ENCODE measurements around the gene PSMD12.

The PSMD12 gene

GRCh38 chr17:67359960-67360791 is 6.2 kb downstream of the PSMD12 start:
- H3K36me3 ChIP-seq (ENCODE audit: control insufficient read depth, low read length), result peaks cover 84% of the 10 kb centered on the region
- peaks cover 19% of the 10 kb centered on the region for H4K20me1 ChIP-seq (ENCODE audit: control insufficient read depth, insufficient read depth, low read depth, low read length)
- peak overlapping the region; percentile 45 for H3K4me2 ChIP-seq (ENCODE audit: low read length)
- H3K27ac ChIP-seq (ENCODE audit: low read depth, low read length), result no peak overlapping the region; the same call in 1 of the 2 replicates
- peaks cover 56% of the 10 kb centered on the region for H3K4me1 ChIP-seq (ENCODE audit: control insufficient read depth, low read length)
- peaks cover 14% of the 10 kb centered on the region for H3F3A ChIP-seq (ENCODE audit: control insufficient read depth, insufficient read depth)
- H3K27me3 ChIP-seq (ENCODE audit: control insufficient read depth, low read length), result no peaks in the 10 kb centered on the region
- no peaks in the 10 kb centered on the region for H3K9me3 ChIP-seq (ENCODE audit: control insufficient read depth, insufficient read depth, low read length)
- no peaks in the 10 kb centered on the region for H3K9me2 ChIP-seq (replicated peaks; ENCODE audit: control insufficient read depth, low read length)
- peaks cover 96% of the 10 kb centered on the region for H3K79me2 ChIP-seq (ENCODE audit: control insufficient read depth, low read length)
- no peak for TF ChIP-seq EZH2phosphoT487 (IDR thresholded peaks at IDR 0.05; ENCODE audit: borderline replicate concordance, low read length)
- peak; percentile 76 for TF ChIP-seq CTCF (IDR thresholded peaks at IDR 0.05; ENCODE audit: low read depth, low read length, poor library complexity, severe bottlenecking)
- H3K4me3 ChIP-seq (ENCODE audit: low read length), result peak overlapping the region; percentile 17

DNA sequence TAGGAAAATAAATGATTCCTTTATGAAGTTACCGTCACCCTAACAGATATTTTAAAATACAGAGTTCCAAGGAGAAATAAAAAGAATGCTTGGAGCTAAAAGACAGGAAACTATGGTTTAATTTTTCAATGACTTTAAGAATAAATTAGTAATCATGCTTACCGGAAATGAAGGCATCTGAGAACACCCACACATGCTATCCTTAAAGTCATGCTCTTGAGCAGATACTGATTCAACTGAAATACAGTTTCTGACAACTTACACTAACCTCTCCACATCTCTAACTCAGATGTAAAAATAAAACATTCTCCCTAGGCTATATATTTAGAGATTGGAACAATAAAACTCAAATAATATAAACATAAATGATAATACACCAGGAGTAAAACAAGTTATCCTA is 7.8 kb downstream of the PSMD12 start:
- Histone ChIP-seq H3K4me2 (ENCODE audit: low read length) (no peak overlapping the region), H3K4me3 (ENCODE audit: low read length) (no peak overlapping the region), H3K9me3 (ENCODE audit: control insufficient read depth, insufficient read depth, low read length) (no peaks in the 10 kb centered on the region), H4K20me1 (ENCODE audit: control insufficient read depth, insufficient read depth, low read depth, low read length) (peaks cover 12% of the 10 kb centered on the region), H3K9me2 (replicated peaks; ENCODE audit: control insufficient read depth, low read length) (no peaks in the 10 kb centered on the region), H3K36me3 (ENCODE audit: control insufficient read depth, low read length) (peaks cover 86% of the 10 kb centered on the region), H3K27me3 (ENCODE audit: control insufficient read depth, low read length) (no peaks in the 10 kb centered on the region), H3K4me1 (ENCODE audit: control insufficient read depth, low read length) (peaks cover 41% of the 10 kb centered on the region), H3K79me2 (ENCODE audit: control insufficient read depth, low read length) (peaks cover 90% of the 10 kb centered on the region), H3K27ac (ENCODE audit: low read depth, low read length) (no peak overlapping the region), H3F3A (ENCODE audit: control insufficient read depth, insufficient read depth) (peaks cover 14% of the 10 kb centered on the region)
- TF ChIP-seq EZH2phosphoT487 (IDR thresholded peaks at IDR 0.05; ENCODE audit: borderline replicate concordance, low read length) (no peak), CTCF (IDR thresholded peaks at IDR 0.05; ENCODE audit: low read depth, low read length, poor library complexity, severe bottlenecking) (no peak)

GRCh38 chr17:67353929-67354574 is 12.3 kb downstream of the PSMD12 start:
- Histone ChIP-seq H3K27ac (ENCODE audit: low read depth, low read length) (no peak overlapping the region), H3K9me2 (replicated peaks; ENCODE audit: control insufficient read depth, low read length) (no peaks in the 10 kb centered on the region), H4K20me1 (ENCODE audit: control insufficient read depth, insufficient read depth, low read depth, low read length) (no peaks in the 10 kb centered on the region; the same call in 1 of the 2 replicates), H3K9me3 (ENCODE audit: control insufficient read depth, insufficient read depth, low read length) (no peaks in the 10 kb centered on the region), H3K4me1 (ENCODE audit: control insufficient read depth, low read length) (peaks cover 6% of the 10 kb centered on the region), H3K4me3 (ENCODE audit: low read length) (no peak overlapping the region), H3K79me2 (ENCODE audit: control insufficient read depth, low read length) (peaks cover 59% of the 10 kb centered on the region), H3K27me3 (ENCODE audit: control insufficient read depth, low read length) (no peaks in the 10 kb centered on the region), H3K36me3 (ENCODE audit: control insufficient read depth, low read length) (peaks cover 85% of the 10 kb centered on the region), H3K4me2 (ENCODE audit: low read length) (no peak overlapping the region), H3F3A (ENCODE audit: control insufficient read depth, insufficient read depth) (no peaks in the 10 kb centered on the region)
- TF ChIP-seq CTCF (IDR thresholded peaks at IDR 0.05; ENCODE audit: low read depth, low read length, poor library complexity, severe bottlenecking) (no peak), EZH2phosphoT487 (IDR thresholded peaks at IDR 0.05; ENCODE audit: borderline replicate concordance, low read length) (no peak)
